GM21825 (cell line): ENCODE measurements around the gene ACVRL1.
"Not testable (repeated sequence)": the region's sequence is repeated elsewhere in the genome, so short reads cannot be mapped to it uniquely, and the experiment has no call there.

ENCODE experiments used
- ATAC-seq: cut with Tn5 transposase; IDR thresholded peaks from one replicate; pipeline ENCODE4 v1.9.1; 2021; ENCODE audit warnings: mild to moderate bottlenecking, moderate library complexity; ENCODE audit not compliant: unreplicated experiment

Gene ACVRL1

DNA sequence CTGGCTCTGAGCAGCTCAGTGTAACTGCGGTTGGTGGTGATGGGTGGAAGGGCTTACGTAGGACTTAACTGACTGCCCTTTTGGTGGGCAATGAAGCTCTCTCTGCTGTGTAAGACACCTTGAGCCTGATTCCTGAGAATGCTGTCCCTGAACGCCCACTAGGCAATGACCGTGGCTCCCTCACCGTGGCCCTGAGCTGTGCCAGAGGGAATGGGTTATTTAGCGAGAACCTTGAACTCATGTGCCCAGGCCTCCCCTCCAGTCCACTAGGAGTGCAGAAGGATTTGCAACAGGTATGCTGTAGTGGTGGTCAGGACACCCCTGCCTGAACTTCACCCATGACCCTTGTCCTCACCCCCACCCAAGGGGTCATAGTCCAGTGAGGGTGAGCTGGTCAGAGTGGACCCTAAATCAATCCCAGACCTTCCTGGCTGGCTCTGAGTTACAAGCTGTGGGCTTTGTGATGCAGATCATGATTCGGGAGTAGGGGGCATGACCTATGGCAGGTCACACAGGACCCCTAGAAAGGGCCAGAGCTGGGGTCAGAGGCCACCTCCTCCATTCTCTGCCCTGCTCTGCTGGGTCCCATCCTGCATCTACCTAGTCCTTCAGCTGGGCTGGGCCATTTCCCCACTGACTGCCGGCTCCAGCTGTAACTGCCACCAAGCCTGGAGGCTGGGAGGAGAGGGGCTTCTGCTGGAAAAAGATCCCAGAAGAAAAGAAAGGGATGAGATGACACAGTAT, 33.9 kb upstream of the ACVRL1 start:
- no peak for ATAC-seq

DNA sequence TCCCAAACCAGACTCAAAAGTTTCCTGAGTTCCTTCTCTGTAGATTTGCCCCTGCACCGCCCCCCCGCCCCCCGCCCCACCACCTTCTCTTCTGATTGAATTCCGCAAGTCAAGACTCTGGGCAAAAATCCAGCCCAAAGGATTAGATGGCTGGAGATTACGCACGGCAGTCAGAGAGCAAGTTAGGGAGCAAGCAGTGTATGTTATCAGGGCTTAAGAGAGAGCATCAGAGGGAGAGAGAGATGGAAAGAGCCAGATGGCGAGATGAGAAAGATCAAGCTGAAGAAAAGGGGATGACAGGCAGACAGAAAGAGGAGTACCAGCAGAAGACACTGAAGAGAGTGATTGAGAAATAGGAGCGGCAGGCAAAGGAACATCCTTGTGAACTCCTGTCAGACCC, 33.3 kb upstream of the ACVRL1 start:
- ATAC-seq = no peak

DNA sequence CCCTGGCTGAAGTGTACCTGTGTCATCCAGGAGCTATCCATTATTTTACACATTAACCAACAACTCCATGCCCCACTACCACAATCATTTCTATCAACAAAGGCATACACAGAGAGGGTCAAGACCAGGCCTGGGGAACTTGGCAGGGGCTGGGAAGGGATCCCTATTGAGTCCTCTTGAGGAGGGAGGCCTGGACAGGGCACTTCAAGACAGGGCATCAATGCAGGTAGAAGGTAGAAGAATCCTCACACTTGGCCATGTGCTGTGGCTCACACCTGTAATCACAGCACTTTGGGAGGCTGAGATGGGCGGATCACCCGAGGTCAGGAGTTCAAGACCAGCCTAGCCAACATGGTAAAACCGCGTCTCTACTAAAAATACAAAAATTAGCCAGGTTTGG, 32.8 kb upstream of the ACVRL1 start:
- ATAC-seq = no peak

DNA sequence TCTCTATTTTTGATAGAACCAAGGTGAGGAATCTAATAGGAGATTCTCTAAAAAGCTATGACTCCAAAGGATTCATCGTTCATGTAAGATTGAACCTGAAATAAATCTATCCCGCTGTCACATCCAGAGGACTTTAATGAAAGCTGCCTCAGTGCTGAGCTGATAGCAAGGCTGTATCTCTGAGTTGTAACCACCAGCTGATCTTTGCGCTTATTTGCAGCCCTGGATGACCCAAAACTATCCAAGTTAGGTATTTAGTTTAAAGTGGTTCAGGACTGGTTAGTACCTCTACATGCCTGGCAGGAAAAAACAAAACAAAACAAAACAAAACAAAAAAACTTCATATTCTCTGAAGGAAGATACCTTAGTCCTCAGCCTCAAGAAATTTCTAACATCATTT, 28.2 kb upstream of the ACVRL1 start:
- no peak for ATAC-seq

DNA sequence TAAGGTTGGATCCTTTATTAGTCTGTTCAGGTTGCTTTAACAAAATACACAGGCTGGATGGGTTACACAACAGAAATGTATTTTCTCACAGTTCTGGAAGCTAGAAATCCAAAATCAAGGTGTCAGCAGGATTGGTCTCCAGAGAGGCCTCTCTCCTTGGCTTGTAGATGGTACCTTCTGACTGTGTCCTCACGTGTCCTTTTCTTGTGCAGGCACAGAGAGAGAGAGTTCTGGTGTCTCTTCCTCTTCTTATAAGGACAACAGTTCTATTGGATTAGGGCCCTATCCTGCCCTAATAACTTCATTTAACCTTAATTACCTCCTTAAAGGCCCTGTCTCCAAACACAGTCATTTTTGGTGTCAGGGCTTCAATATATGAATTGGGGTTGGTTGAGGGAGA, 24.0 kb upstream of the ACVRL1 start:
- ATAC-seq = no peak

DNA sequence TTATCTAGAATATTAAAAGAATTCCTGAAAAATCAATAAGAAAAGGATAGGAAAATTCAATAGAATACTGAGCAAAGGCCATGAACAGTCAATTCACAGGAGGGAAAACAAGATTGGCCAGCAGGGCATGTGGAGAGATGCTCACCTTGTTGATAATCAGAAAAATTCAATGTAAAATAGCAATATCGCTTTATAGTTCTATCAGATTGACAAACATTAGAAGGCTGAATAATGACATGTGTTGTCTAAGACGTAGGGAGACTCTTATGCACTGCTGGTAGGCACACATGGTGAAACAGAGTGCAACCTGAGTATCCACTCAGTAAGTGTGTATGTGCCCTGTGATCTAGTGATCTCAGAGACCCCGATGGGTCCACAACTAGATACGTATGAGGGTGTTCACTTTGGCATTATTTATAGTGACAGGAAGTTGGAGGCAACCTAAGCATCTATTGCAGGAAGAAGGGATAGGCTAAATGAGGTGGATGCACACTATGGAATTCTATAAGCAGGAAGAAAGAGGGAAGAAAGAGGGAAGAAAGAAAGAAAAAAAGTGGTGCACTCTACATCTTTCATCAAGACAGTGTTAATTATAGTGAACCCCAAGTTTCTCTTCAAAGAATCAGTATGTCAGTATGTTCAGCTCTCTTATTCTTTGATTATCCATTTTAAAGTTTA, 23.2 kb upstream of the ACVRL1 start:
- no peak for ATAC-seq

DNA sequence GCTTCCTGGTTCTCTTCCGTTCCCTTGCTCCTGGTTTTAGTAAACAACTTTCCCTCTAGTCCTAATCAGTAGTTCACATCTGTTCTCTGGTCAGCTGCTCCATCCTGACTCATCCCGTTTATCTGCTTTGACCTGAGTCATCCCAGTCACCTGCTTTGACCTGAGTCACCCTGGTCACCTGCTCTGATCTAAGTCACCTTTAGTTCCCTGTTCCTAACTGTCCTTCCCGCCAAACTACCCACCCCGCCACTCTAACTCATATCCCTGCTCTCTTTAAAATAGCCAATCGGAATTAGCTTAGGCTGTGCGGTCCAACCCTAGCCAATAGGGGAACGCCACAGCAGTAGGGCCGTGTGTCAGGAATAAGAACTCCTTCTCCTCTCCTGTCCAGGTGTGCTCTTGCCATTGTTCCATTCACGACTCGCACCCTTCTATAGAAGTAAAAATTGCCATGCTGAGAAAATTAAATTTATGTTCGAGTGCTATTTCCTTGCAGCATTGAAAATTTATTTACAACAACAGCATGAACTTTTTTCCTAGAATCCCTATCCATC, 22.6 kb upstream of the ACVRL1 start:
- no peak for ATAC-seq

DNA sequence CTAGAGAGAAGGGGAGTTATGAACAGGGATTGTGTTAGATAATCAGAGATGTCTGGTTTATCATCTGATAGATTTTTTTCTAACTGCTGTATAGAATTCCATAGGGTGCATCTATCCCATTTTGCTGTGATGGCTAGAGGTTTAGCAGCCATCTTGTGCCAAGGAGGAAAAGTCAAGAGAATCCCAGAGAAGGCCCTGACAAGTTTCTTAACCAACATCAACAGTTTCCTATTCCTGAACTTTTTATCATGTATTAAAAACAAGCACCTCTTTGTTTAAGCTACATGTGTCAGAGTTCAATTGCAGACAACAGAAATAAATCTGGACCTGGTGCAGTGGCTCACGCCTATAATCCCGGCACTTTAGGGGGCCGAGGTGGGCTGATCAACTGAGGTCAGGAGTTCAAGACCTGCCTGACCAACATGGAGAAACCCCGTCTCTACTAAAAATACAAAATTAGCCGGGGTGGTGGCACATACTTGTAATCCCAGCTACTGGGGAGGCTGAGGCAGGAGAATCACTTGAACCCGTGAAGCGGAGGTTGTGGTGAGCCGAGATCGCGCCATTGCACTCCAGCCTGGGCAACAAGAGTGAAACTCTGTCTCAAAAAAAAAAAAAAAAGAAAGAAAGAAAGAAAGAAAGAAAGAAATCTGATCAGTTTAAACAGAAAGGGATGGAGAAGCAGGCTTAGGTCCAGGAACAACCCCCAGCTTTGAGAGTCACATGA, 21.8 kb upstream of the ACVRL1 start:
- not testable (repeated sequence) for ATAC-seq

DNA sequence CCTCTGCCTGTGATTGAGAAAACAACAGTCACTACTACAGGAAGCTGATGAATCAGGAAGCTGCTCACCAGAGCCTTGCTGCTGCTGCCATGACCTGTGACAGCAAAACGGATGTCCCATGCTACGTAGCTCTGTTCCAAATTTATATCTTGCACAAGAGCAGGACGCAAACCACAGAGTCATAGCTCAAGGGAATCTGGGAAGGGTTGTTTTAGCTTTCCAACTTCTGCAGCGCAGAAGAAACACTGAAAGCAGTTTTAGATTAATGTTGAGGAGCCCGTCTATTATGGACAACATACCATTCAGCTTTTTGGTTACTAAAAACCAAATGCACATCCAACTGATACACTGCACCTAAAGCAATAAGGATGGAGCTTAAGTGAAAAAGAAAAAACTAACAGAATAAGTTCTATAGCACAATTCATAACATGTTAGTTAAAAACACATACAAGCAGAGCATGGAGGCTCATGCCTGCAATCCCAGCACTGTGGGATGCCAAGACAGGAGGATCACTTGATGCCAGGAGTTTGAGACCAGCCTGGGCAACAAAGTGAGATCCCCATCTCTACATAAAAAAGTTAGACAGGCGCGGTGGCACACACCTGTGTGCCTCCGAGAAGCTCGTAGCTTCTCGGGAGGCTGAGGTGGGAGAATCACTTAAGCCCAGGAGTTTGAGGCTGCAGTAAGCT, 21.1 kb upstream of the ACVRL1 start:
- no peak for ATAC-seq

DNA sequence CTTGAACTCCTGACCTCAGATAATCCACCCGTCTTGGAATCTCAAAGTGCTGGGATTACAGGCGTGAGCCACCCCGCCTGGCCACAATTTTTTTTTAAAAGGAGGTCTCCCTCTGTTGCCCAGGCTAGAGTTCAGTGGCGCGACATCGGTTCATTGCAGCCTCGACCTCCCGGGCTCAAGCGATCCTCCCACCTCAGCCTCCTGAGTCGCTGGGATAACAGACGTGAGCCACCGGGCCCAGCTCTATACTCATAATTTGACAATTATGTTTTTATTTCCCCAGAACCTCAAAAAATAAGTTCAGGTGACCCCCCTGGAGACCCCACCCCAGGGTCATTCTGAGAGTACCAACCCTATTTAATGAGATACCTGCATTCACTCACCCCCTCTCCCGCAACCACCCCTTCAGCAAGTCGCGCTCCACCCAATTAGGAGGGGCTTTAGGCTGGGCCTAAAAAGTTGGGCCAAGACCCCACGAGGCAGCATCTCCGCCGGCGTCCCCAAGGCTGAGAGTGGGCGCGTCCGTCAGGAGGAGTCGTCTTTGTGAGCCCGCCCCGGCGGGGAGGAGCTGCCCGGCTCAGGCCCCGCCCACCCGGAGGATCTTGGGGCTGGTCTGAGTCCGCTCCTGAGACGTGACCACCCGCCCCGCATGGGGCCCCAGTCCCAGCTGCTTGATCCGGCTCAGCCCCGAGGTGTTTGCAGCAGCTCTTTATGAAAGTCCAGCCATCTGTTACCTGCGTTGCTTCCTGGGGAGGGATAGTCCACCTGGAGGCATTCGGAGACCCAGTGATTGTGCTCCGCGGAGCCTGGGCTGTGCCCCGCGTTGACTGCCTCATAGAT, 19.6 kb upstream of the ACVRL1 start, which contains the start of gene ANKRD33:
ANKRD33 (plus strand) TSS at position 628 of the 840 bp plus-strand sequence; CDS start at position 712, 84 bp downstream.
- ATAC-seq = no peak

DNA sequence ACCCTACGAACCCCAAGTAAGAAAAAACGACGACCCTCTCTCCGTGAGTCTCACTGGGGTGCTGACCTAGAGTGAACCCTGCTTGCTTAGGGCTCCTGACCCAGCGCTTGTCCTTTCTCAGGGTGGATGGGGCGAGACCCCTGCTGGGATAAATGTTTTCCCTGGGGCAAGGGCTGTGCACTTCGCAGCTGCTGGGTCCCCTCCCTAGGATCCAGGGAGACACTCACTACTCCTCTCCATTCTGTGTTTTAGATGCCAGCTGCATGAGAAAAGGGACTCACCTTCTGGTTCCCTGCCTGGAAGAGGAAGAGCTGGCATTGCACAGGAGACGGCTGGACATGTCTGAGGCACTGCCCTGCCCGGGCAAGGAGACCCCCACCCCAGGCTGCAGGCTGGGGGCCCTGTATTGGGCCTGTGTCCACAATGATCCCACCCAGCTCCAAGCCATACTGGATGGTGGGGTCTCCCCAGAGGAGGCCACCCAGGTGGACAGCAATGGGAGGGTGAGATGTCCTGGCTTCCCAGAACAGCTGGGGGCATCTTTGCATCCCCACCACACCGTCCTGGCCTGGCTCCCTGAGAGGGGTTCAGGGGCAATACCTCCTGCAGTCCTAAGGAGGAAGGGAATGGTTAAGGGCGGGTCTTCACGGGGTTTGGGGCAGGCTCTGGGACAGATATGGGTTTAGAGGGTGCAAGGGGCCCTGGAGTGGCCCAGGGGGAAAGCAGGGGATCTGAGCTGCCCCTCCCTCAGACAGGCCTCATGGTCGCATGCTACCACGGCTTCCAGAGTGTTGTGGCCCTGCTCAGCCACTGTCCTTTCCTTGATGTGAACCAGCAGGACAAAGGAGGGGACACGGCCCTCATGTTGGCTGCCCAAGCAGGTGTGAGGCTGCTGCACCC, 18.7 kb upstream of the ACVRL1 start:
- ATAC-seq = no peak

DNA sequence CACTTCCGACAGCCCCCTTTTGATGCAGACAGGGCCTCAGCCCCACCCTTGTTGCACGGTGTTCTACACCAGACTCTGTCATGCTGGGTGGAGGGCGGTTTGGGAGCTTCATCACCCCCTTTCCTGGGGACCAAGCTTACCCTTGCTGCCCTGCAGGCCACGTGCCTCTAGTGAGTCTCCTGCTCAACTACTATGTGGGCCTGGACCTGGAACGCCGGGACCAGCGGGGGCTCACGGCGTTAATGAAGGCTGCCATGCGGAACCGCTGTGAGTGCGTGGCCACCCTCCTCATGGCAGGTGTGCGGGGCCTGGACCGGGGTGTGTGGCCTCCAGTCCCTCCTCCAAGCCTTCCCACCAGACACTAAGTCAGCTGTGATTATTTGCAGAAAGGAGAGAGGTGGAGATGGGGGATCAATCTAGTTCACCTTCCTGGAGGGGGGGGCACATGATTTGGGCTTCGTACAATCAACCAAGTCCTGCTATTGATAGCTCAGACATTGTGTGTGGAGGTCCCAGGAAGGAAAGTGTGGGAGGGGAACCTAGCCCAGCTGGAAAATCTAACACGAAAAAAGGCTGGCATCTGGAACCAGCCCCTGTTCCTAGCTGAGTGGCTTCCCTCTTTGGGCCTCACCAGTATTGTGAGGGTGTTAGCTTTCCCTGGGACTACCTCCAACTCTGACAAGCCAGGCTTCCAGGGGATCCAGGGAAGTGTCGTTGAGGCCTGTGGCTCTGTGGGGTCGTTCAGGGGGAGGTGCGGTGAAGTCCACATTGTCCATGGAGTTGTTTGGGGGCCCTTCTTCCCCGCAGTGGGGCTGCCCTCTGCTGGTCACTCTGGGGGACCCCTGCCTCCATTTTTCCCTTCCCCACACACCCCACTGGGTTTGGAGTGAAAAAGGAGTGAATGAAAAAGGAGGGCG, 17.8 kb upstream of the ACVRL1 start:
- ATAC-seq = no peak

DNA sequence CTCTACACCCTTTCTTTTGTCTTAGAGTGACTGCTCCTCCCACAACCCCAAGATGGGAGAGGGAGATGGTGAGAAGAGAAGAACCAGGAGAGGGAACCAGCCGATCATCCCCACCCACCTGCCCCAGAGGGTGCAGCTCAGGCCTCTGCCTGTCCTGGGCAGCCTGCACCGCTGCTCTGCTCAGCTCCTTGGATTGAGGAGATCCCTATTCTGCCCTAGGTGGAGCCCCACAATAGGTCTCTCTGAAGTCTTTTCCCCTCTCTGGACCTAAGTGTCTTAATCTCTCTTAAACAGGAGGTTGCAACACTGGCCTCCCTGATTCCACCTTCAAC, 17.2 kb upstream of the ACVRL1 start:
- no peak for ATAC-seq

DNA sequence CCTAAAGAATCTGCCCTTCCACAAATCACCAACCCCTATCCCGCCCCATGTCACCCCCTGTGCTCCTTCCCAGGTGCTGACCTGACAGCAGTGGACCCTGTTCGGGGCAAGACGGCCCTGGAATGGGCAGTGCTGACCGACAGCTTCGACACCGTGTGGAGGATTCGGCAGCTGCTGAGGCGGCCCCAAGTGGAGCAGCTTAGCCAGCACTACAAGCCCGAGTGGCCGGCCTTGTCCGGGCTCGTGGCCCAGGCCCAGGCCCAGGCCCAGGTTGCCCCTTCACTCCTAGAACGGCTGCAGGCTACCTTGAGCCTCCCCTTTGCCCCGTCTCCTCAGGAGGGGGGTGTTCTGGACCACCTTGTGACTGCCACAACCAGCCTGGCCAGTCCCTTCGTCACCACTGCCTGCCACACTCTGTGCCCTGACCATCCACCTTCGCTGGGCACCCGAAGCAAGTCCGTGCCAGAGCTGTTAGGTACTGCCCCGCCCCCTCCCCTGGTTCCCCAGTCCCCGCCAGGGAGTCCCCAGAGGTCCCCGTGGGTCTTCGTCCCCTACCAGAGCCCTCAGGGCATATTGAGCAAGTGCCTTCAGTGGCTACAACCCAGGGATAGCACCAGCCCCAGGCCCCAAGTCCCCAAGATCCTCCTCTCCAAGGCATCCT, 16.7 kb upstream of the ACVRL1 start:
- ATAC-seq = no peak

DNA sequence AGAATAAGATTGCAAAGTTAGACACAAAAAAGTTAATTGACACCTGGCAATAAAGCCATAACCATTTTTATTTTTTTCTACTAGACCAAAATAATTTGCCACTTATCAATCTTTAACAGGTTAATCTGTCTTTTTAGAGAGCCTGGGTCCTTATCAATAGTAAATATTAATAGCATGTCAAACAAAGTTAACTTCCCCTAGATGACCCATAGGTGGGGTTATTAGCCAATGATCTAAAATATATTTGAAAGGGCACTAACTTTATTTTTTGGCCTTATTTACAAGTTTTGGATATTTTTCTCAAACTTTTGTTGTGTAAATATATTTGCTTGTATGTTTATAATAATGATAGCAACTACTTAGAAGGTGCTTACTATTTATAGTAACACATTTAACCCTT, 15.5 kb upstream of the ACVRL1 start:
- no peak for ATAC-seq

DNA sequence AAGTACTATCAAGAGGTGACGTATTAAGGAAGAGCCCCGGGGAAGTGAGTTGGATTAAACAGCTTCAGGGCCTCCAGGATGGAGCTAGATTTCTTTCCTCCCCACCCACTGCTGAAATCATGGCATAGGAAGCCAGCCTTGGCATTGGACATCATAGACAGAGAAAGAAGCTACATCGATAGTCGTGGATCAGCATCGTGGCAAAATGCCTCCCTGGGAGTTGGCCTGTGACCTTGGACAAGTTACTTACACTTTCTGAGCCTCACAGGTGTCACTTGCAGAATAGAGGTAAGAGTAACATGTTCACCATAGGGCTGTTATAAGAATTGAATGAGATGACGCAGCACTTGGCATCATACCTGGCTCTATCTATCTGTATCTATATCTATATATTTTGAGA, 13.5 kb upstream of the ACVRL1 start:
- no peak for ATAC-seq

DNA sequence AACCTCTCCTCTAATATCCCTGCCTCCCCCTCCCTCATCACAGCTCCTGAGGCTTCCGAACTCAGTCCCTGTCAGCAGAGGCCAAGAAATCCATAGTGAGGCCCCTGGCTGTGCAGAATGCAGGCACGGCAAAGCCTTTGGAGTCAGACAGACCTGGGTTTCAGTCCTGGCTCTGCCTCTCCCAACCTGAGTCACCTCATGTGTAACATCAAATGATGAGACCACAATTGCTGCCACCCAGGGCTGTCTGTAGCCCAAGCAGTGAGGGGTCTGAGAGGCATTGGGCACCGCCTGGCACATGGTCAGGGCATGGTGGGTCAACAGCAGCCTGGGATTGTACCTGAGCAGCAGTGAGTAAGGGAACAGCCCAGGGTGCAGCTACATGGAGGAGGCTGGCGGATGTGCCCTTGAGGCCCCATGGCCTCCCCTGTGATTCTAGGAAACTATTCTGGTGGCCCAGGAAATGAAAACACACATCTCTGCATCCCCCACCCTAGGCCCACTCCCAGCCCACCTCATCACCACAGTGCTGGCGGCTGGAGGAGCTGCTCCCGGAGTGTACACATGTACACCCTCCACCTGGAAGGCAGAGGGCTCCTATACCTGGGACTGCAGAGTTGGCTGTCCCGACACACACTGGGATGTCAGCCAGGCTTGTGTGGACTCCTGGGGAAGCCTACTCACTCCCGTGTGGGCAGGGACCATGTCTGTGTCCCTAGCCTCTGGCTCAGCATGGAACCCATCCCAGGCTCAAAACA, 11.7 kb upstream of the ACVRL1 start:
- no peak for ATAC-seq
